GM06990 (cell line): Measurements from ENCODE around the gene SYCN.
A peak's percentile ranks its signal among the peaks of the same experiment; 100 is the strongest.
"Not testable (repeated sequence)": the region's sequence is repeated elsewhere in the genome, so short reads cannot be mapped to it uniquely, and the experiment has no call there.

Experiments
- DNase-seq: peaks from one replicate; pipeline ENCODE4 v3.0.0-alpha.2; 2011; ENCODE audit not compliant: insufficient read length; ENCODE audit errors: extremely low read depth
- H3K27me3 ChIP-seq: replicated peaks from 2 replicates; pipeline ENCODE4 v1.6.0; 2011; ENCODE audit warnings: low read length; ENCODE audit not compliant: control insufficient read depth, insufficient read depth
- H3K36me3 ChIP-seq: 2 replicates; pipeline ENCODE4 v1.5.1; 2011; ENCODE audit warnings: low read length; ENCODE audit not compliant: control insufficient read depth, insufficient read depth
- H3K4me3 ChIP-seq: replicated peaks from 2 replicates; pipeline ENCODE4 v1.5.1; 2011; ENCODE audit warnings: low read depth, mild to moderate bottlenecking, control low read depth, low read length
- TF ChIP-seq, protein P1 (sequence below): IDR thresholded peaks from 2 replicates; pipeline ENCODE4 v1.5.1; 2011; ENCODE audit warnings: low read length, control low read depth, mild to moderate bottlenecking, inconsistent platforms; ENCODE audit not compliant: insufficient read depth, poor library complexity, severe bottlenecking

Gene SYCN

DNA sequence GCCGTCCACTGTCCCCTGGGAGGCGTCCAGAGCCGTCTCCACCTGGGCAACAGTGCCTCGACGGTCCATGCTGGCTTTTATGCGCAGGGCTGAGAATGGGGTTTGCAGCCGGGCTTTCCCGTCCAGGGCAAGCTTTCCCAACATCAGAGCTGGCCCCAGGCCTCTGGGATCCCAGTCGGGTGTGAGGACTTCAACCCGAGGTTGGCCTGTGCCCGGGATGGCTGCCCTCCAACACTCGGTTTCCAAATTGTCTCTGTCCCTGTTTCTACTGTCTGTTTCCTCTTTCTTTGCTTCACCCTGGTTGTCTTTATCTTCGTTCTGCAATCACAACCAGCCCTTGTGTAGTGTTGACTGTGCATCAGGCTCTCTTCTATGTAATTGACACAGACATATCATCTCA is 44.7 kb upstream of the SYCN start, which contains the start of gene IFNL4:
Gene IFNL4, minus strand, starts transcription at position 51 of the 400 bp plus-strand sequence.
- TF ChIP-seq, protein P1, sequence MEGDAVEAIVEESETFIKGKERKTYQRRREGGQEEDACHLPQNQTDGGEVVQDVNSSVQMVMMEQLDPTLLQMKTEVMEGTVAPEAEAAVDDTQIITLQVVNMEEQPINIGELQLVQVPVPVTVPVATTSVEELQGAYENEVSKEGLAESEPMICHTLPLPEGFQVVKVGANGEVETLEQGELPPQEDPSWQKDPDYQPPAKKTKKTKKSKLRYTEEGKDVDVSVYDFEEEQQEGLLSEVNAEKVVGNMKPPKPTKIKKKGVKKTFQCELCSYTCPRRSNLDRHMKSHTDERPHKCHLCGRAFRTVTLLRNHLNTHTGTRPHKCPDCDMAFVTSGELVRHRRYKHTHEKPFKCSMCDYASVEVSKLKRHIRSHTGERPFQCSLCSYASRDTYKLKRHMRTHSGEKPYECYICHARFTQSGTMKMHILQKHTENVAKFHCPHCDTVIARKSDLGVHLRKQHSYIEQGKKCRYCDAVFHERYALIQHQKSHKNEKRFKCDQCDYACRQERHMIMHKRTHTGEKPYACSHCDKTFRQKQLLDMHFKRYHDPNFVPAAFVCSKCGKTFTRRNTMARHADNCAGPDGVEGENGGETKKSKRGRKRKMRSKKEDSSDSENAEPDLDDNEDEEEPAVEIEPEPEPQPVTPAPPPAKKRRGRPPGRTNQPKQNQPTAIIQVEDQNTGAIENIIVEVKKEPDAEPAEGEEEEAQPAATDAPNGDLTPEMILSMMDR, result no peak
- no peak within 1 kb of the TSS for H3K4me3 ChIP-seq
- no peaks in the 10 kb centered on the region; the same call in 1 of the 2 replicates for H3K27me3 ChIP-seq
- no peaks in the 10 kb centered on the region for H3K36me3 ChIP-seq
- DNase-seq, result no peak

- TF ChIP-seq, protein P1, result no peak
- Histone ChIP-seq H3K4me3 (no peak overlapping the region), H3K27me3 (no peaks in the 10 kb centered on the region; the same call in 1 of the 2 replicates), H3K36me3 (no peaks in the 10 kb centered on the region)
- no peak for DNase-seq
These were observed 43.9 kb upstream of the SYCN start for GRCh38 chr19:39247701-39248664.

GRCh38 chr19:39246951-39247669 is 43.0 kb upstream of the SYCN start:
- Histone ChIP-seq H3K36me3 (no peaks in the 10 kb centered on the region), H3K4me3 (no peak overlapping the region), H3K27me3 (no peaks in the 10 kb centered on the region; the same call in 1 of the 2 replicates)
- peak; percentile 30 for DNase-seq
- TF ChIP-seq, protein P1, result no peak

- H3K4me3 ChIP-seq, H3K27me3 ChIP-seq, DNase-seq, H3K36me3 ChIP-seq: not testable (repeated sequence)
These were observed 41.1 kb upstream of the SYCN start for GRCh38 chr19:39245166-39245565.

DNA sequence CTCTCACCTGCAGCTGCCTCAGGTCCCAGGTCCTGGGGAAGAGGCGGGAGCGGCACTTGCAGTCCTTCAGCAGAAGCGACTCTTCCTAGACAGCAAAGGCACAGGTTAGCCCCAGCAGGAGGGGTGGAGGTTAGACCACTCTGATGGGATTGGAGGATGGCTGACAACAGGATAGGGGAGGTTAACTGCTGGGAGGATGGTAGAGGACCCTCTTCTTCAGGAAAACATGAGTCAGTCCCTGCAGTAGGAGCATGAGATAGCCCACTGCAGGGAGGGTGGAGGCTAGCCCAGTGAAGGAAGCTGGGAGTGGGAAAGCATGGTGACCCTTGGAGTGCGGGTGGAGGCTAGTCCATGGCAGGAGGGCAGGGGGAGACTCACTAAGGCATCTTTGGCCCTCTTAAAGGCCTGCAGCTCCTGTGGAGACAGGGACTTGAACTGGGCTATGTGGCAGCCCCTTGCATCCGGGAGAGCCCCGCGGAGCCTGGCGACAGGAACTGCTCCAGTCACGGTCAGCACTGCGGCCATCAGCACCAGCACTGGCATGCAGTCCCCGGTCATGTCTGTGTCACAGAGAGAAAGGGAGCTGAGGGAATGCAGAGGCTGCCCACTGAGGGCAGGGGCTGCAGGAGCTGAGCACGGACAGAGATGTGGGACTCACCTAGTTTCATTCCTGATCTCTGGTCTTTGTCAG is 40.5 kb upstream of the SYCN start, which contains the start of gene IFNL3:
Gene IFNL3, minus strand, starts transcription at position 597 of the 691 bp plus-strand sequence. Its CDS starts 39 bp downstream, at position 558.
- H3K36me3 ChIP-seq, H3K4me3 ChIP-seq, DNase-seq, H3K27me3 ChIP-seq: not testable (repeated sequence)

- not testable (repeated sequence) for H3K27me3 ChIP-seq, DNase-seq, H3K4me3 ChIP-seq, H3K36me3 ChIP-seq
These were observed 39.7 kb upstream of the SYCN start for GRCh38 chr19:39243741-39244140.
